Erythroblast (primary cell): Measurements from ENCODE around the gene RNF223.
A peak's percentile ranks its signal among the peaks of the same experiment; 100 is the strongest.
"Not testable (repeated sequence)": the region's sequence is repeated elsewhere in the genome, so short reads cannot be mapped to it uniquely, and the experiment has no call there.

Experiments used
- DNase-seq, 2 experiments: peaks; one replicate each; lab custom pipeline; 2025; lab: John Stamatoyannopoulos, UW
- GATA1 ChIP-seq: IDR thresholded peaks from 2 replicates; pipeline ENCODE4 v1.6.1; 2011; ENCODE audit warnings: low read depth, mild to moderate bottlenecking, control low read depth, low read length, moderate library complexity
- POLR2A ChIP-seq: IDR thresholded peaks from 2 replicates; pipeline ENCODE4 v1.6.1; 2011; ENCODE audit warnings: mild to moderate bottlenecking, low read length

Gene RNF223

DNA sequence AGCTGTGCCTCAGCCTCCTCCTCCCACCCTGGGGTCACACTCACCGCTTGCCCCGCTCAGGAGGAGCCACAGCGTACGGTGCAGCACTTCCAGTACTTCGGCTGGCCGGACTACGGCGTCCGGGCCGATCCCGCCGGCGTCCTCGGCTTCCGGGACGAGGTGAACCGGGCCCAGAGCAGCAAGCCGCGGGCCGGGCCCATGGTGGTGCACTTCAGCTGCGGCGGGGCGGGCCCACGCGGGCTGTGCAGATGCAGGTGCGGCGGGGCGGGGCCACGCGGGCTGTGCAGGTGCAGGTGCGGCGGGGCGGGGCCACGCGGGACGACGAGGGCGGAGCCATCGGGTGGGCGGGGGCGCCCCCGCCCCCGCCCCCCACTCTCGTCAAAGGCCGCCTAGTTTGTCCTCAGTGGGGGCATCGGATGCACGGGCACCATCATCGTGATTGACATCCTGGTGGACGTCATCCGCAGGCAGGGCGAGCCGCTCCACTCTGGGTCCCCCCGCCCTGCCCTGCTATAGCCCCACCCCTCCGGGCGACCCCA is 5.5 kb downstream of the RNF223 start:
- TF ChIP-seq POLR2A (no peak), GATA1 (no peak)
- DNase-seq: peak; percentile 37 to 58

DNA sequence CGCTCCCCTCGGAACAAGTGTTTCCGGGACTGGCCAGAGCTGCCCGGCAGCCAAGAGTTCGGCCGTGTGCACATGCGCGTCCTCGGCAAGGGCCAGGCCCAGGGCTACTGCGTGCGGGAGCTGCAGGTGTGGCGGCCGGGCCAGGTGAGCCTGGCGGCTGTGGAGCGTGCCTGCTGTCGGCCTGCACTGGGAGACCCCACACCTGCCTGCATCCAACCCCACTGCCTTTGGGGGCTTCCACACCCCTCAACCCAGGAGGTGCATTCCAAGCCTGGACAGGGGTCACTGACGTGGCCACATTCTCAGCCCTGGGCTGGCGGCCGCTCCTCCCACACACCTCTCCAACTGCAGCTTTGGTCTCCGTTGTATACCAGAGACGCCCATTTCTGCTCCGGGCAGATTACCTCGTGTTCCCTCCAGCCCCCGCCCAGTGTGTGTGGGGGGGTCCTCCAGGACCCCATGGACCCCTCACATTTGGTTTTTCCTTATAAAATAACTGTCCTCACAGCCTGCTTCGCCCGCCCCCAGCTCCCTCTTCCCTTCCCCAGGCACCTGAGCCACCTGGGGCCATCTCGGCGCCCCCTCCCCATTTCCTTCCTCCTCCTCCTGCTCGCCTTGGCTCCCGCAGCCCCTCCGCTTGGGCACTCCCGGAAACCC is 6.1 kb downstream of the RNF223 start:
- no peak for DNase-seq
- no peak for TF ChIP-seq GATA1
- no peak for TF ChIP-seq POLR2A

DNA sequence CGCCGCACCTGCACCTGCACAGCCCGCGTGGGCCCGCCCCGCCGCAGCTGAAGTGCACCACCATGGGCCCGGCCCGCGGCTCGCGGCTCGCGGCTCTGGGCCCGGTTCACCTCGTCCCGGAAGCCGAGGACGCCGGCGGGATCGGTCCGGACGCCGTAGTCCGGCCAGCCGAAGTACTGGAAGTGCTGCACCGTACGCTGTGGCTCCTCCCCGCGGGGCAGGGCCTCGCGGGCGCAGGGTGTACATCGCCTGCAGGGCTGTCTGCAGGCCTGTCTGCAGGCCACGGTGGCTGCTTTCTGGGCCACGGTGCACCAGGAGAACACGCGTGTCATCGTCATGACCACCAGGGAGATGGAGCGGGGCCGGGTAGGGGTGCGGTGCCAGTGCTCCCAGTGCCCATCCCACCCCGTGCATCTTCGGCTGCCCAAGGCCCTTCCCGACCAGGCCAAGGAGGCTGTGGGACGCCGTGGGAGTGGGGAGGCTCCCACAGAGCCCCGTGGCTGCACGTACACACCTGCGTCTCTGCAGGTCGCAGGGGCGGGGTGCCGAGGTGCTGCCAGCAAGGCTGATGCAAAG is 6.7 kb downstream of the RNF223 start:
- no peak for DNase-seq
- TF ChIP-seq GATA1 (no peak), POLR2A (no peak)

DNA sequence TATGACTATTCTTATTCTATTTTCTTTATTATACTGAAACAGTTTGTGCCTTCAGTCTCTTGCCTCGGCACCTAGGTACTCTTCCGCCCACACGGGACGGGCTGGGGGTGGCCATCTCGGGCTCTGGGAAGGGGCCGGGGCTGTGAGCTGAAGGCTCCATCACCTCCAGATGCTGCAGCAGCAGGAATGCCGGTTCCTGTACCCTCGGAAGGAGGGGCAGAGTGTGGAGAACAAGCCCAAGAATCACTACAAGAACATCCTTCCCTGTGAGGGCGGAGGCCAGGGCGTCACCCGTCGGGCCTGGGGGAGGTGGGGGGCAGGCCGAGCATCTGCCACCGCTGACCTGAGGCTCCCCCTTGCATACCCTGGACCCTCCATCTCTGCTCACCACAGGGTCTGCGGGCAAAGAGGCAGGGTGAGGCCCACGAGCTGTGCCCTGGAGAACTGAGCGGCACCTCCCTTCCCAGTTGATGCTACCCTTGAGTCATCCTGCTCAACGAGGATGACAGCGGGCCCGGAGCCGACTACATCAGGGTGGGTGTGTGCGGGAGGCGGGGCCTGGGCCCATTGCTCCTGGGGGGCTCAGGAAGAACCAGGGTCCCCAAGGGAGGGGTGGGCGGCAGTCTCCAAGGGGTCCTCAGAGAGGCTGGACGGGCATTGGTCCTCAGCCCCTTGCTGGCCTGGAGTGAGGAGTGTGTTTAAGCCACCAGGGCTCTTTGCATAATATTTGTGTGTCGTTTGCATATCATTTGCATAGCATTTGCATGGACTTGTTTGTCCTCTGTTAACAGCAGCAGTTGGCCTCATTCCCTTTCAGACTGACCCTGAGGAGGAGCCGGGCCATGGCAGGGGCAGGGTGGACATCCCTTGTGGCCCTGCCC is 7.5 kb downstream of the RNF223 start:
- DNase-seq: no peak
- no peak for TF ChIP-seq GATA1
- TF ChIP-seq POLR2A: no peak

DNA sequence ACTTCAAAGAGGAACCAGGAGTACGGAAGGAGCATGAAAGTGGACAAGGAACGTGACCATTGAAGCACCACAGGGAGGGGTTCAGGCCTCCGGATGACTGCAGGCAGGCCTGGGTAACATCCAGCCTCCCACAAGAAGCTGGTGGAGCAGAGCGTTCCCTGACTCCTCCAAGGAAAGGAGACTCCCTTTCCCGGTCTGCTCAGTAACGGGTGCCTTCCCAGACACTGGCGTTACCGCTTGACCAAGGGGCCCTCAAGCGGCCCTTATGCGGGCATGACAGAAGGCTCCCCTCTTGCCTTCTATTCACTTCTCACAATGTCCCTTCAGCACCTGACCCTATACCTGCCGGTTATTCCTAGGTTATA is 8.2 kb downstream of the RNF223 start:
- DNase-seq: not testable (repeated sequence)

DNA sequence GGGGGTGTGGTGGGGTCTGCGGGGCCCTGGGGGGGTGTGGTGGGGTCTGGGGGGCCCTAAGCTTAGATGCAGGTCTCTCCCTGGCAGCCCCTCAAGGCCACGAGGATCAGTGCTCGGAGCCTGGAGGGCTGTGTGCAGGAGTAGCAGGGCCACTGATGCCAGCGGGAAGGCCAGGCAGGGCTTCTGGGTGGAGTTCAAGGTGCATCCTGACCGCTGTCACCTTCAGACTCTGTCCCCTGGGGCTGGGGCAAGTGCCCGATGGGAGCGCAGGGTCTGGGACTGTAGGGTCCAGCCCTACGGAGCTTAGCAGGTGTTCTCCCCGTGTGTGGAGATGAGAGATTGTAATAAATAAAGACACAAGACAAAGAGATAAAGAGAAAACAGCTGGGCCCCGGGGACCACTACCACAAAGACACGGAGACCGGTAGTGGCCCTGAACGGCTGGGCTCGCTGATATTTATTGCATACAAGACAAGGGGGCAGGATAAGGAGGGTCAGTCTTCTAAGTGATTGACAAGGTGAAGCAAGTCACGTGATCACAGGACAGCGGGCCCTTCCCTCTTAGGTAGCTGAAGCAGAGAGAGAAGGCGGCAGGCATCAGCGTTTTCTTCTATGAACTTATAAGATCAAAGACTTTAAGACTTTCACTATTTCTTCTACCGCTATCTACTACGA is 8.7 kb downstream of the RNF223 start:
- no peak for TF ChIP-seq GATA1
- TF ChIP-seq POLR2A: no peak
- no peak for DNase-seq

DNA sequence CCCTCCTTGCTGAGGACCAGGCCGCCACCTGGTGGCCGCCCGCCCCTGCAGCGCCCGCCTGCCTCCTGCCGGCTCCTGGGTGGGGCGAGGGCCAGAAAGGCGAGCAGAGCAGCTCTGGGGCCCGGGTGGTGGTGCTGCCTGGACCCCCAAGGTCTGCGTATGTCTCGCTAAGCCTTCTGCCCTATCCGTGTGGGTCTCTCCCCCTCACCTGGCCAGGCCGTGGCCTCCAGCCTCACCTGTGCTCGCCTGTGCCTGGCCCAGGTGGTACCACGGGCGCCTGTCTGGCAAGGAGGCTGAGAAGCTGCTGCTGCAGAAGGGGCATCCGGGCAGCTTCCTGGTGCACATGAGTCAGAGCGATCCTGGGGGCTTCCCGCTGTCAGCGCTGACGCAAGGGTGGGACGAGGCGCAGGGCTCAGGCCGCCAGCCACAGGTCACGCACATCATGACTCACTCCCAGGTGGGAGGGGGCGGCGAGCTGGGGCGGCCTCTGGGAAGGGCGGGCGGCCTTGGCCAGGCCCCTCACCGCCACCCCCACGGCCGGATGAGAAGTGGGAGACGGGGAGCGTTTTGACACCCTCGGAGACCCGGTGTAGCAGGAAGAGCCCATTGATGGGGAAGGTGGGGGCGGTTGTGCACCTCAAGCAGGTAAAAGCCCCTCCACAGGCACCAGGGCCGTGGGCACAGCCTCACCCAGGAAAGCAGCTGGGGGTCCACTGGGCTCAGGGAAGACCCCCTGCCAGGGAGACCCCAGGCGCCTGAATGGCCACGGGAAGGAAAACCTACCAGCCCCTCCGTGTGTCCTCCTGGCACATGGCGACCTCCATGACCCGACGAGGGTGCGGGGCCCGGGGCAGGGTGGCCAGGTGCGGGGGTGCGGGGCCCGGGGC is 9.9 kb downstream of the RNF223 start:
- TF ChIP-seq POLR2A (no peak), GATA1 (no peak)
- peak; percentile 60 to 79 for DNase-seq

DNA sequence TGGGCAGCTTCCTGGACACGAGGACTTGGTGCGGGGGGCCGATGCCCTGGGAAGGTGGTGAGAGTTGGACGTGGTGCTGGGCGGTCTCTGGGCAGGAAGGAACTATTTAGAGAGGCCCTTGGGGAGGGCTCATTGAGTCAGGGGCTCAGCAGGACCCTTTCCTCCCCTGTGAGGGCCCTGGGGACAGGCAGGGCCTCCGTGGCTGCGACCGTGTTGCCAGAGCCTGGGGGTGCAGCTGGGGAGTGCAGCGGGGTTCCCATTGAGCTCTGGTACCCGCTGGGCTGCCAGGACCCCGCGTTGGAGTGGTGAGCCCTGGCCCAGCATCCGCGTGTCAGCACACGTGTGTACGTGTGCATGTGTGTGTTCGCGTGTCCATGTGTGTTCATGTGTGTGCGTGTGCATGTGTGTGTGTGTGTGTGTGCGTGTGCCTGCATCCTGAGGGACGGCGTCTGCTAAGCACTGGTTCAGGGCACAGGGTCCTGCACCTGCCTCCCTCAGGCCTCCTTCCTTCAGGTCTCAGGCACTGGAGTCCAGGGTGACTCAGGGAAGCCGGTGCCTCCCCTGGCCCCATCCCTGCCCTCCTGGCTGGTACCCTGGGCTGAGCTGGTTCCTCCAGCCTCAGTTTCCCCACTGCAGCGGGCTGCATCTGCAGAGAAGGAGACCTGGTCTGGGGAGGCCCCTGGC is 10.7 kb downstream of the RNF223 start:
- TF ChIP-seq POLR2A: no peak
- no peak for TF ChIP-seq GATA1
- no peak for DNase-seq

DNA sequence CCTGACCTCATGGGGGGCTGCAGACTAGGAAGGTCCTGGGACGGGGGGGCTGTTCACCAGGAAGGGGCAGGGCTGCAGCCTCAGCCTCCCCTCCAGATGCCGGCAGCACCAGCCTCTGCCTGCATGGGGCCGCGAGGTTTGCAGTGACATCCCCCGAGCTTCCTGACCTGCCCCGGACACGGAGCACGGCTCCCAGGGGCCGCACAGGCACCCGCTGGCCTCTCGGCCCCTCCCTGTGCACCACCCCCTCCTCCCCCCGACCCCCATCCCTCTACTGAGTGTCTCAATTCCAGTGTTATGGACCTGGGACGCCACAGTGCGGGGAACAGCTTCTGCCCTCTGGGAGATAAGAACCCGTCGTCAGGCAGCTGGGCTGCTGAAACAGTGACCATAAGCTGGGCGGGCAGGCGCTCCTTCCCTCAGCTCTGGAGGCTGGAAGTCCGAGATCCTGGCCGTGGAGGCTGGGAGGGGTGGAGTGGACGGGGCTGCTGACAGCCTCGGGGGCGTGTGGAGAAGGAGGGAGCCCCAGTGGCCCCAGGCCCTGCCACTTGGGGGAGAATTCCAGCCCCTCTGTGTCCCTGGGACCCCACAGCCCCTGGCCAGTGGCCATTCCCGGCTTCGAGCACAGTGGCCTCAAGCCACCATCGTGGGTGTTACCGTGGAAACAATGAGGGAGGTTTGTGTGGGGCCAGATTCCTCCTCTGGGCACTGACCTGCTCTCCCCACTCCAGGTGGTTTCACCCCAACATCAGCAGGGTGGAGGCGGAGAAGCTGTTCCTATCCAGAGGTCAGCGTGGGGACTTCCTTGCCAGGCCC is 11.6 kb downstream of the RNF223 start:
- no peak for TF ChIP-seq POLR2A
- no peak for TF ChIP-seq GATA1
- peak; percentile 29 to 33 for DNase-seq

DNA sequence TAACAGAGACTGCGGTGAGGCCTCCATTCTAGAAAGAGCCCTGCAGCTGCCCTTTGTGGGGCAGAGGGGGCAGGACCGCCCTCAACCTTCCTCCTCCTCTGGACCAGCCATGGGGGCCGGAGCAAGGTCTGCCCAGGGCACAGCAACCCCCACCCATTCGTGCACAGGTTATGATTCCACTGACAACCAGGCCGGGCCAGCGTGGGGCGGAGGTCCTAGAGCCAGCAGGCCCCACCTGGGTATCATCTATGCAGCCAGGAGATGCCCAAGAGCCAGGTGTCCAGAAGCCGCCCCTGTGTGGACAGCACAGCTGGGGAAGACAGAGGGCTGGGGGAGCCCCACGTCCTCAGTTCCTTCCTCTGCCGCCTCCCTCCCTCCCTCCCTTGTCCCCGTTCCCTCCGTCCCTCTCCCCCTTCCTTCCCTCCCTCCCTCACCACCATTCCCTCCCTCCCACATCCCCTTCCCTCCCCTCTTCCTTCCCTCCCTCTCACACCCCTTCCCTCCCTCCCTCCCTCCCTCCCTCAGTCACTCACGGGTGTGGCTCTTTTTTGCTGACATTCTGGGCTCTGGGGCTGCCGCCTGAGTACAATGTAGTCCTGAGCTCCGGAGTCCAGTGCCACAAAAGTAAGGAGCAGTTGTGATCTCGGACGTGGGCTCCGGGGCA is 12.3 kb downstream of the RNF223 start:
- DNase-seq: peak in 1 of 2 experiments; percentile 23
- no peak for TF ChIP-seq GATA1
- TF ChIP-seq POLR2A: no peak
